GM21737 (cell line): ENCODE results near the gene ASTN2.
"Not testable (repeated sequence)": the region's sequence is repeated elsewhere in the genome, so short reads cannot be mapped to it uniquely, and the experiment has no call there.

Experiments
- ATAC-seq: cut with Tn5 transposase; IDR thresholded peaks from one replicate; pipeline ENCODE4 v1.9.1; 2021; ENCODE audit warnings: mild to moderate bottlenecking, moderate library complexity; ENCODE audit not compliant: unreplicated experiment

ASTN2 gene

GRCh38 chr9:117081641-117082317, 333.1 kb downstream of the ASTN2 start:
- ATAC-seq = no peak

GRCh38 chr9:117080765-117081390, 334.0 kb downstream of the ASTN2 start:
- no peak for ATAC-seq

- no peak for ATAC-seq
These were observed 338.1 kb downstream of the ASTN2 start for GRCh38 chr9:117076571-117077290.

GRCh38 chr9:117075636-117076035, 339.2 kb downstream of the ASTN2 start:
- no peak for ATAC-seq

- ATAC-seq = no peak
These were observed 339.9 kb downstream of the ASTN2 start for GRCh38 chr9:117074784-117075520.

GRCh38 chr9:117074342-117074662, 340.6 kb downstream of the ASTN2 start:
- no peak for ATAC-seq

- ATAC-seq = no peak
These were observed 341.1 kb downstream of the ASTN2 start for GRCh38 chr9:117073539-117074341.

GRCh38 chr9:117073071-117073470, 341.8 kb downstream of the ASTN2 start:
- ATAC-seq = no peak

- ATAC-seq = no peak
These were observed 342.6 kb downstream of the ASTN2 start for GRCh38 chr9:117072216-117072615.

- ATAC-seq = not testable (repeated sequence)
These were observed 343.1 kb downstream of the ASTN2 start for GRCh38 chr9:117071673-117072207.

GRCh38 chr9:117063721-117064471, 351.0 kb downstream of the ASTN2 start:
- ATAC-seq = no peak

GRCh38 chr9:117060963-117061362, 353.9 kb downstream of the ASTN2 start:
- no peak for ATAC-seq

- no peak for ATAC-seq
These were observed 364.9 kb downstream of the ASTN2 start for GRCh38 chr9:117050007-117050406.

GRCh38 chr9:117046666-117047327, 368.1 kb downstream of the ASTN2 start:
- no peak for ATAC-seq

- ATAC-seq = no peak
These were observed 370.6 kb downstream of the ASTN2 start for GRCh38 chr9:117044241-117044640.

GRCh38 chr9:117043159-117043558, 371.7 kb downstream of the ASTN2 start:
- no peak for ATAC-seq

GRCh38 chr9:117035546-117035945, 379.3 kb downstream of the ASTN2 start:
- ATAC-seq = no peak

GRCh38 chr9:117034866-117035265, 380.0 kb downstream of the ASTN2 start:
- no peak for ATAC-seq

GRCh38 chr9:117030254-117030768, 384.5 kb downstream of the ASTN2 start:
- no peak for ATAC-seq
